Epithelial cell of prostate (primary cell): Measurements from ENCODE around the gene CYP51A1.
A peak's percentile ranks its signal among the peaks of the same experiment; 100 is the strongest.
"Not testable (repeated sequence)": the region's sequence is repeated elsewhere in the genome, so short reads cannot be mapped to it uniquely, and the experiment has no call there.

ENCODE experiments used
- DNase-seq: peaks from one replicate; pipeline ENCODE4 v3.0.0-alpha.2; 2011; ENCODE audit warnings: low read depth, low spot score
- H3K27ac ChIP-seq: fragments of 450-650 bp; 2 replicates; pipeline ENCODE4 v1.5.1; 2017; ENCODE audit warnings: mild to moderate bottlenecking

CYP51A1 gene

DNA sequence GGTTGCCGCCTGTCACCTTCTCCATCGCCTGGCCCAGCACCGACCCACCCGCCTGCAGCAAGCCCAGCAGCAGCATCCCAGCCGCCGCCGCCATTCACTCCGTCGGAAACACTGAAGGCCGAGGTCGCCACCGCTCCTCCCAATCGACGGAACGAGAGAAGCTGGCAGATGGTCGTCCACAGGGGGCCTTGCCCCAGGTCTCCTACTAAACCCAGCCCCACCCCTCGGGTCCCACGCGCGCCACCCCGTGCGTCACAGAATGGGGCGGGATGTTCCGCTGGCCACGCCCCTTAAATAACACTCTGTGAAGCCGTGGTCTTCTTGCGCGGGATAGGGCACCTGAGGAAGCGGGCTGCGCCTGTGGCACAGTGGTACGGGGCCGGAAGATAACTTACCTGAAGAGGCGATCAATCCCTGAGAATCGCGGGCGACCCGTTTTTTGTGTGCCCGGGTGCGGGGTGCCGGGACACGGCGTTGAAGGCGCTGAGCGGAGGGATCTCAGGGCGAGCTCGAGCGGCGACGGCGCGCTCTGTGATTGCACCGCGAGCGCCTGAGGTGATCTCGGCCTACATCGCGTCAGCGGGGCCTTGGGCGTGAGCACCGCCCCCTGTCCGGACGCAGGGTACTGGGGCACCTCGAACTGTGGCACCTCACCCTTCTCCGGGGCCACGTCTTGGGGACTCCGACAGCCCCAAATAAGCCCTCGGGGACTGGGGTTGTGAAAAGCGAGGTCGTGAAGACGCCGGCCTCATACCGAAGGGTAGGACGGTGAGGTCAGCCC, at the start of gene CYP51A1:
CYP51A1 (minus strand) TSS at position 207 of the 781 bp plus-strand sequence; CDS start at position 94, 113 bp downstream.
- peak; percentile 61 for DNase-seq
- peak within 1 kb of the TSS; percentile 91 for H3K27ac ChIP-seq

DNA sequence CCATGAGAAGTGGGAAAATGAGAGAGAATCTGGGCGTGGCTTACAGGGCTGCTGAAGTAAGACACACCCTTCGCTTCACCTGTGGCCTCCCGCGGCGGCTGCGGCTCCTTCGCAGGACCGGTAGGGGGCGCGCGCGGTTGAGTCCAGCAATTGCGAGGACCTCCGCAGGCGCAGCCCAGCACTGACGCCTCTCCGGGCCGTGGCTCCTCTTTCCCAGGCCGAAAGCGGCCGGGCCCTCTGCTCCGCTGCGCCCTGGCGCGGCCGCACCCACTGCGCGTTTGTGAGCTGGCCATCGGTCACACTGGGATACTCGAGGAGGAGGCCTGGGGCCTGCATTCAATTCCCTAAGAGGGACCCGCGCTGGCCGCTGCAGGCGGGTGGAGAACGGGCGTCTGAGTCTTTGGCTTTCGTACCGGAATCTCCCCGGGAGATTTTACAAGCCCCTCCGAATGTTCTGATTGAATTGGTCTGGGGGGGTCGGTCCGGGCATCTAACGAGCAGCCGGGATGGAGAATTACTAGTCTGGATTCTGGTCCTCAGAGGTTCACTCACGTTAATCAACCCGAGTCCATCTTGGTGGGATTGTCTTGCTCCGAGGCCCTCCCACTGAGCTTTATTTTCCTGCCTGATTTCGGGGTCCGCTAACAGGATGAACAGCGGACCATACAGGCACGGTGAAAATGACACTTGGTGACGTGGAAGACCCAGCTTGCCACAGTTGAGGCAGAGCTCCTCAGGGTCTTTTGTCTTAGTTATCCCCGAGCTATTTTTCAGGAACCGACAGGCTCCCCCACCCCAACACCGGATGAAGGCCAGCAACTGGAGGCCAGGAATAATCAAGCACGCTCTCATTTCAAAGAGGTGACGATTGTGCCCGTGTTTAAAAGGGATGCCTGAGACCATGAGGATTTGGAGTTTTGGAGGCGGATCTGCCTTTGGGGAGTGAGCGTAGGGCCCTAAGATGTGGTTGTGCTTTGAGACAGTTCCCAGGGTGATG, 44.9 kb upstream of the CYP51A1 start, which contains the start of gene LRRD1:
LRRD1 (minus strand) TSS at position 215 of the 997 bp plus-strand sequence. CDS start 13,940 bp downstream, outside the sequence.
- H3K27ac ChIP-seq, result no peak within 1 kb of the TSS

DNA sequence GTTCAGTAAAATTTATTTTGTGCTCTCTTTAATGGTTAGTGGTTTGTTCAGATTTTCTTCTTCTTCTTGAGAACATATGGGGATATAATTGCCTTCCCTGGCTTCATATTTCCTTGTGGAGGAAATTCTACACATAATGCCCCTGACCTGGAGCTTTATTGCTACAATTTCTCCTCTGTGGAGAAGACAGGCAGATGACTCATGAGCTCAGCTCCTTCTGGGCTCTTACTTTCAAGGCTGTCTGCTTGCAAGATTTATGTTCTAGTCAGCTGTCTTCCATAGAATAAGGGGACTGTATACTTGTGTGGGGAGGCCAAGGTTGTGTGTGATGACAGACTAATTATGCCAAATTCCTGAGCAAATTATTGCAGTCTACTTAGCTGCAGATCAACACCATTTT, 43.1 kb upstream of the CYP51A1 start:
- H3K27ac ChIP-seq, result no peak overlapping the region
- no peak for DNase-seq

More for the DNA sequence above, 44.9 kb upstream of the CYP51A1 start, which contains the start of gene LRRD1:
- peak; percentile 43 for DNase-seq

- not testable (repeated sequence) for H3K27ac ChIP-seq, DNase-seq
Measured at GRCh38 chr7:92169529-92169928, 35.3 kb upstream of the CYP51A1 start.

- no peak overlapping the region for H3K27ac ChIP-seq
- no peak for DNase-seq
Measured at GRCh38 chr7:92161271-92161670, 27.0 kb upstream of the CYP51A1 start.

- DNase-seq, result no peak
- H3K27ac ChIP-seq, result no peak overlapping the region
Measured at GRCh38 chr7:92158660-92159575, 24.6 kb upstream of the CYP51A1 start.

- no peak for DNase-seq
- no peak overlapping the region for H3K27ac ChIP-seq
Measured at GRCh38 chr7:92156990-92157389, 22.7 kb upstream of the CYP51A1 start.

GRCh38 chr7:92155108-92155739, 20.9 kb upstream of the CYP51A1 start:
- no peak overlapping the region for H3K27ac ChIP-seq
- DNase-seq, result no peak

DNA sequence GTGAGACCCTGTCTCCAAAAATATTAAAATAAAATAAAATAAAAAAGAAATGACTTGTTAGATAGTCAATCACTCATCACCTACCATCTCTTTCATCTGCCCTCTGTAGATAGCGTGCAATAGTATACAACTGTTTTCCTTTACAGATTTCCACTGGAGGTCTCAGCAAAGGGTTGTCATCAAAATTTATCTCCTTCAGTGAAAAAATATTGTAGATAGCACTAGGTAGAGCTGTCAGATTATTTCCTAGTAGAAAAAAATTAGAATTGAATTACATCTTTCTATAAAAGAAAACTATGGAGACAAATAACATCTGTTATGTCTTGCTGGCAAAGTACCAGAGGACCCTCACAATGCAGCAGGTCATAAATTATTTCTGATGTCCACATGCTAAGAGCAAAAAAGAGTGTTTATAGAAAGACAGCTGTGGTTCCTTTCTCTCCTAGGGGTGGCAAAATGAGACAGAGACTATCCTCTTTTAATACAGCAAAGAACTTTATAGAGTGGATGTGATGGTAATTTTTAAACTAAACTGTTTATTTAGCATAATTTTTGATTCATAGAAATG, 16.3 kb upstream of the CYP51A1 start:
- no peak for DNase-seq

DNA sequence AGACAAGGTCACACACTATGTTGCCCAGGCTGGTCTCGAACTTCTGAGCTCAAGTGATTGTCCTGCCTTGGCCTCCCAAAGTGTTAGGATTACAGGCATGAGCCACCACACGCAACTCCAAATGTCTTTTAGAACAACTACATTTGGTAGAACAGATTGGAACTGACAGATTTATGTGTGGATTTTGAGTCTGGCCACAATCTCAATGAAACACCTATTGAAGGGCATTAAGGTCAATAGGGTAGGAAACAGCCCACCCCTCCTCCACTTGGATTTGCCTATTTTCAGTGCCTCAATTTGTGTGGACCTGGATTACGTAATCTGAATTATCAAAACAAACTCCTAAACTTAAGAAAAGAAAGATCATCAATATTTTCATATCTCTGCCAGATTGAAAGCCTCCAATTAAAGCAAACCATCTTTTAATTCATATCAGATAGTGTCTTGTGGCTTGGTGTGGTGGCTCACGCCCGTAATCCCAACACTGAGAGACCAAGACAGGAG, 15.5 kb upstream of the CYP51A1 start:
- no peak overlapping the region for H3K27ac ChIP-seq
- no peak for DNase-seq

More for the DNA sequence above, 16.3 kb upstream of the CYP51A1 start:
- no peak overlapping the region for H3K27ac ChIP-seq

GRCh38 chr7:92143192-92143880, 9.1 kb upstream of the CYP51A1 start:
- not testable (repeated sequence) for DNase-seq

DNA sequence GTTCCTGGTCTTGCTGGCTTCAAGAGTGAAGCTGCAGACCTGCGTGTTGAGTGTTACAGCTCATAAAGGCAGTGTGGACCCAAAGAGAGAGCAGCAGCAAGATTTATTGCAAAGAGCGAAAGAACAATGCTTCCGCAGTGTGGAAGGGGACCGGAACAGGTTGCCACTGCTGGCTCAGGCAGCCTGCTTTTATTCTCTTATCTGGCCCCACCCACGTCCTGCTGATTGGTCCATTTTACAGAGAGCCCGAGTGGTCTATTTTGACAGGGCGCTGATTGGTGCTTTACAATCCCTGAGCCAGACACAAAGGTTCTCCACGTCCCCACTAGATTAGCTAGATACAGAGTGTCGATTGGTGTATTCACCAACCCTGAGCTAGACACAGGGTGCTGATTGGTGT, 8.5 kb upstream of the CYP51A1 start:
- not testable (repeated sequence) for DNase-seq

More at GRCh38 chr7:92143192-92143880, 9.1 kb upstream of the CYP51A1 start:
- H3K27ac ChIP-seq, result not testable (repeated sequence)

DNA sequence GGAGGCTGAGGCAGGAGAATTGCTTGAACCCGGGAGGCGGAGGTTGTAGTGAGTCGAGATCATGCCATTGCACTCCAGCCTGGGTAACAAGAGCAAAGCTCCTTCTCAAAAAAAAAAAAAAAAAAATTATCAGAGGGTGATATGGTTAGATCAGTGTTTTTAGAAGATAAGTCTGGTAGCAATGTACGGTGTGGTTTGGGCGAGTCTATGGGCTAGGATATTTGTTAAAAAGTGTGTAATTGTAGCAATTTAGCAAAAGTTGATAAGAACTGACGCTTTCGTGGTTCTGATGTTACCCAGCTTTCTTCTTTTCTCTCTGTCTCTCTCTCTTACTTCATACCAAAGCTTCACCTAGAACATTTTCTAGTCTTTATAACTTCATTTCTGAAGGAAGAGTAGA, 6.9 kb upstream of the CYP51A1 start:
- H3K27ac ChIP-seq, result no peak overlapping the region
- no peak for DNase-seq

More for the DNA sequence above, 8.5 kb upstream of the CYP51A1 start:
- H3K27ac ChIP-seq, result not testable (repeated sequence)

GRCh38 chr7:92137557-92137956, 3.3 kb upstream of the CYP51A1 start:
- DNase-seq, result no peak
- no peak overlapping the region for H3K27ac ChIP-seq

DNA sequence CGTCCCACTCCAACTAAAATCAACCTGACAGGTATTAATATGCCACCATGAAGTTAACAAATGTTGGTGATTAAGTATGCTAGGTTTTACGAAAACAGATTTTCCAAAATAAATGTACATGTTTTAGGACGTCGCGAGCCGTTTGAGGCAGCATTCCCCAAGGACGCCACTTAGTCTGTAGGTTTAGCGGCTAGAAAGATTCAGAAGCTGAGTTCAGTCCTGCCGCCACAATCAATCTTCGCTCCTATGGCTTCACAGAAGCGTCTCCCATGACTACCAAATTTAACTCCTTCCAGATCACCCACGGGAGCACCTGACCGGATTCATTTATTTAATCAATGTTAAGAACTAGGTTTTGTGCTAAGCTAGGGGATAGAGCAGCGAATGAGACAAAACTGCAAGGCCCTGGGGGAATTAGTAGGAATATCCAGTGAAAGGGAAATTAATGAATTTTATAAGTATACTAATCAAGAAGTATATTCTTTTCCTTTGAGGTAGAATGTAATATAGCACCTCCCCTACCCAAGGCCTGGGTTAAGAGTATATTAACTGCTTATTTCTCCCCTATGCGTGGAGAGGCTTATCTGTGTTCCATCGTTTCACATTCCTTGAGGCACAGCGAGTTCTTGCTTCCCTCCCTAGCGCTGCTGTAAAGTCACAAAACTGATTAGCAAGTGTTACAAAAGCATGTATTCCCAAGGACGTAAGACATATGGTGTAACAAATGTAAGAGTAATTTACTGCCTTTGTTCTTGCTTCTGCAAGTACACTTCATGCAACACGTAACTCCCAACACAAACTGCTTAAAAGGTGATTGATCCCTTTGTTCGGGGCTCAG, 994 bp upstream of the CYP51A1 start:
- DNase-seq, result no peak

GRCh38 chr7:92133737-92134270, 473 bp downstream of the CYP51A1 start:
- no peak for DNase-seq
- H3K27ac ChIP-seq, result peak overlapping the region; percentile 91

More for the DNA sequence above, 994 bp upstream of the CYP51A1 start:
- peak overlapping the region; percentile 91 for H3K27ac ChIP-seq
